Placental pericyte (primary cell): Measurements from ENCODE around the gene PRXL2A. TPM values are rescaled to one million over a fixed set of nuclear protein-coding genes. Genes with fewer than 3 reads are reported as not detected.

Source experiments
- total RNA-seq: library from RNA; depleted of rRNA; stranded (reverse); fragments of >200 nt; gene quantifications from 2 replicates; pipeline ENCODE4 v1.2.3, GENCODE V29; 2012

PRXL2A gene
- total RNA-seq, result 33.0 and 49.4 TPM in 2 replicates

GRCh38 chr10:80408242-80409101 is at the start of gene PRXL2A:
TSS of gene PRXL2A (plus strand) at chr10:80408551. CDS start at chr10:80420468, 11,917 bp downstream.

DNA sequence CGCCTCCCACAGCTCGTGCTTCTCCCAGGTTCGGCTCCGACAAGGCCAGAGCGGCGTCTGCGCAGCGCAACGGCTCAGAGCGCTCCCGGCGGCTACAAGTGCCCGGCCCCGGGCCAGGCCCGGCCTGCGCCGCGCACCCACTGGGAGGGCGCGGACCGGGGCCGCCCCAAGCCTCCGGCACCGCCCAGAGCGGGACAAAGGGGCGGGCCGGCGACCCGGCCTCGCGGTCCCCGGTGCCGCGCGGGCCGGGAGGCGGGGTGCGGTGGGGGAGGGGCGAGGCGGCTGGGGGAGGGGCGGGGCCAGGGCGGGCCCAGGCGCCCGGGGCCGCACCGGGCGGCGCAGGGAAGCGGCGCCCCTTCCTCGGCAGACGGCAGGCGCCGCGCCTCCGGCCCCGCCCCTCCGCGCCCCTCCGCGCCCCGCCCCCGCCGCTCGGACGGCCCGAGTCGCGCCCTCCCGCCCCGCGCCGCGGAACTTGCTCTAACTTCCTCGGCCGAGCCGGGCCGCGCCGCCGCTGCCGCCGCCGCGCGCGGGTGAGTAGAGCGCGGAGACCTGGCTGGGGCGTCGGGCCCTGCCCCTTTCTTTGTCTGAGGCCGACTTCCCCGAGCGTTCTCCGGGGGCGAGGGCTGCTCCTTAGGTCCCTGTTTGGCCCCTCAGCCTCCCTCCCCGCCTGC is 45.6 kb downstream of the PRXL2A start, which contains the start of gene TSPAN14:
TSS of gene TSPAN14 (plus strand) at position 469 of the 671 bp plus-strand sequence. CDS start 34,924 bp downstream, outside the sequence.

Other genes with a start within 250 kb of the PRXL2A start
- gene ANXA11, start 203.0 kb upstream of the PRXL2A start, total RNA-seq, result 91.0 and 149 TPM in 2 replicates
- not detected in 2 replicates for gene MAT1A, start 118.9 kb upstream of the PRXL2A start, total RNA-seq
- gene DYDC1, start 51.8 kb upstream of the PRXL2A start, total RNA-seq, result not detected in 2 replicates
- gene DYDC2, start 51.8 kb upstream of the PRXL2A start, total RNA-seq, result not detected in 2 replicates
- 91.0 and 146 TPM in 2 replicates for gene TSPAN14, start 45.8 kb downstream of the PRXL2A start, total RNA-seq
- gene SH2D4B, start 129.4 kb downstream of the PRXL2A start, total RNA-seq, result 0.22 and 0.29 TPM in 2 replicates